ENCODE data around the gene PTK6. TPM values are rescaled to one million over a fixed set of nuclear protein-coding genes. Genes with fewer than 3 reads are reported as not detected.
"Not testable (repeated sequence)": the region's sequence is repeated elsewhere in the genome, so short reads cannot be mapped to it uniquely, and the experiment has no call there.

PTK6 gene
- total and polyA plus RNA-seq, 5 donors, result 0.09 to 0.15 (median 0.14) TPM; not detected in 2

DNA sequence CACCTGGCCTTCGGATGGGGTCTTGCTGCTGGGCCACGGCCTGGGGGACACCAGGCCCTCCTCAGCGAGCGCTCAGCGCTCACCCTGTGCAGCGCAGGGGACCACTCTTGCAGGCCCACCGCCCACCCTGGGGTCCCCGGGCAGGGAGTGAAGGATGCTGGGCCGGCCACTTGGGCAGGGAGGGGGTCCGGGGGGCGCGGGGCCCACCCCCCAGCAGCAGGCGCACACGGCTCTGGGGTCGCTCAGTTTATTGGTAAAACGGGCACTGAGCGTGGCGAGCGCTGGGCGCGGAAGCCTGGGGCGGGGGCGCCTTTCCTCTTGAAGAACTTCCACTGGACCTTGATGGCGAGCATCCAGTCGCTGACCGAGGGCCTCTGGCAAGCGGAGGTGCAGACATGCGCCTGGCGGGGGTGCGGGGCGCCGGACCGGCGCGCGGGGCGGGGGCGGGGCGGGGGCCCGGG lies 49.4 kb downstream of the PTK6 start:
- Histone ChIP-seq H3K4me3 (ENCODE audit: low read length) (no peak overlapping the region), H3K4me1 (ENCODE audit: control insufficient read depth, insufficient read depth, low read length) (no peaks in the 10 kb centered on the region), H3K27me3 (ENCODE audit: control insufficient read depth, insufficient read depth) (no peaks in the 10 kb centered on the region), H3K9me3 (ENCODE audit: control insufficient read depth, low read length) (no peaks in the 10 kb centered on the region), H3K27ac (ENCODE audit: low read length) (no peak overlapping the region)
- WGBS, result 24% methylated on average over 39 of the region's 40 CpGs
- intact Hi-C loops (cut with DNase I), result no loop called here
- peak in 2 of 3 donors; percentile 43 to 57 for DNase-seq
- ATAC-seq, result no peak

DNA sequence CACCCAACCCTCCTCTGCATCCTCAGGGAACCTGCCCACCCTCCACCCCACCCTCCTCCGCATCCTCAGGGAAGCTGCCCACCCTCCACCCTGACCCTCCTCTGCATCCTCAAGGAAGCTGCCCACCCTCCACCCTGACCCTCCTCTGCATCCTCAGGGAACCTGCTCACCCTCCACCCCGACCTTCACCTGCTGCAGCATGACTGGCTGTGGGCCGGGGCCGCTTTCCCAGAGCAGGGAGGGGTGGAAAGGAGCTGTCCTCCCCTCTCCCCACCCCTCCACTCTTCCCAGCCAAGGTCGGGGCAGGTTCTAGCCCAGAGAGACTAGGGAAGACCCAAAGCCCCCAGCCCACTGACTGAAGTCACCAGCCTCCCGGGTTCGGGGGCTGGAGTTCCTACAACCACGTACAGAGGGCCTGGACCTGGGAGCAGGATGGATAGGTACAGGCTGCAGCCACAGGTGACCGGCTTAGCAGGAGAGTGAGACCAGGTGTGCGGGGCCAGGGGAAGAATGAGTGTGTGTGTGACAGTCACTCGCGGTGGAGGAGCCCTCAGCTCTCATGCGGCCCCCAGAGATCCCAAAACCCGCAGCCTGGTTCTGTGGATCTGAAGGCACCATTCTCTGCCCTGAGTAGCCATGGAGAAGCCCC lies 49.9 kb downstream of the PTK6 start:
- intact Hi-C loops (cut with DNase I), result no loop called here
- Histone ChIP-seq H3K9me3 (ENCODE audit: control insufficient read depth, low read length) (no peaks in the 10 kb centered on the region), H3K27ac (ENCODE audit: low read length) (no peak overlapping the region), H3K4me3 (ENCODE audit: low read length) (no peak overlapping the region), H3K27me3 (ENCODE audit: control insufficient read depth, insufficient read depth) (no peaks in the 10 kb centered on the region), H3K4me1 (ENCODE audit: control insufficient read depth, insufficient read depth, low read length) (no peaks in the 10 kb centered on the region)
- WGBS, result 63% methylated on average over 14 of the region's 14 CpGs
- DNase-seq, result peak in 2 of 3 donors; percentile 12 to 38
- ATAC-seq, result no peak

GRCh38 chr20:63486300-63486855 lies 50.8 kb downstream of the PTK6 start:
- Histone ChIP-seq H3K9me3 (ENCODE audit: control insufficient read depth, low read length) (no peaks in the 10 kb centered on the region), H3K4me1 (ENCODE audit: control insufficient read depth, insufficient read depth, low read length) (no peaks in the 10 kb centered on the region), H3K27me3 (ENCODE audit: control insufficient read depth, insufficient read depth) (no peaks in the 10 kb centered on the region), H3K27ac (ENCODE audit: low read length) (no peak overlapping the region), H3K4me3 (ENCODE audit: low read length) (no peak overlapping the region)
- DNase-seq (peak in 1 of 3 donors; percentile 43), ATAC-seq (no peak)
- intact Hi-C loops (cut with DNase I), result no loop called here
- WGBS, result 91% methylated on average over 17 of the region's 17 CpGs

- H3K27ac ChIP-seq (ENCODE audit: low read length), result no peak overlapping the region
- H3K27me3 ChIP-seq (ENCODE audit: control insufficient read depth, insufficient read depth), result no peaks in the 10 kb centered on the region
- ATAC-seq (peak in 1 of 2 donors; percentile 3), DNase-seq (peak in 1 of 3 donors; percentile 29)
- no peaks in the 10 kb centered on the region for H3K9me3 ChIP-seq (ENCODE audit: control insufficient read depth, low read length)
- WGBS, result 56% methylated on average over 18 of the region's 18 CpGs
- H3K4me1 ChIP-seq (ENCODE audit: control insufficient read depth, insufficient read depth, low read length), result no peaks in the 10 kb centered on the region
- no peak overlapping the region for H3K4me3 ChIP-seq (ENCODE audit: low read length)
- intact Hi-C loops (cut with DNase I), result no loop called here
Observed at GRCh38 chr20:63484651-63485403, 52.3 kb downstream of the PTK6 start.

- WGBS, result 50% methylated on average over 17 of the region's 17 CpGs
- H3K27ac ChIP-seq (ENCODE audit: low read length), result no peak overlapping the region
- ATAC-seq, result peak in 1 of 2 donors; percentile 0
- no peaks in the 10 kb centered on the region for H3K27me3 ChIP-seq (ENCODE audit: control insufficient read depth, insufficient read depth)
- H3K9me3 ChIP-seq (ENCODE audit: control insufficient read depth, low read length), result no peaks in the 10 kb centered on the region
- no peak overlapping the region for H3K4me3 ChIP-seq (ENCODE audit: low read length)
- DNase-seq, result peak in 1 of 3 donors; percentile 47
- H3K4me1 ChIP-seq (ENCODE audit: control insufficient read depth, insufficient read depth, low read length), result no peaks in the 10 kb centered on the region
- intact Hi-C loops (cut with DNase I), result no loop called here
Observed at GRCh38 chr20:63484236-63484635, 52.9 kb downstream of the PTK6 start.

GRCh38 chr20:63483834-63484233 lies 53.3 kb downstream of the PTK6 start:
- H3K4me3 ChIP-seq (ENCODE audit: low read length), result no peak overlapping the region
- H3K27me3 ChIP-seq (ENCODE audit: control insufficient read depth, insufficient read depth), result no peaks in the 10 kb centered on the region
- DNase-seq, result peak in 1 of 3 donors; percentile 46
- peak in 1 of 2 donors; percentile 24 for ATAC-seq
- H3K27ac ChIP-seq (ENCODE audit: low read length), result no peak overlapping the region
- WGBS, result 66% methylated on average over 12 of the region's 12 CpGs
- H3K4me1 ChIP-seq (ENCODE audit: control insufficient read depth, insufficient read depth, low read length), result no peaks in the 10 kb centered on the region
- intact Hi-C loops (cut with DNase I), result no loop called here
- H3K9me3 ChIP-seq (ENCODE audit: control insufficient read depth, low read length), result no peaks in the 10 kb centered on the region

- Histone ChIP-seq H3K27me3 (ENCODE audit: control insufficient read depth, insufficient read depth) (no peaks in the 10 kb centered on the region), H3K9me3 (ENCODE audit: control insufficient read depth, low read length) (no peaks in the 10 kb centered on the region), H3K27ac (ENCODE audit: low read length) (no peak overlapping the region), H3K4me1 (ENCODE audit: control insufficient read depth, insufficient read depth, low read length) (no peaks in the 10 kb centered on the region), H3K4me3 (ENCODE audit: low read length) (no peak overlapping the region)
- DNase-seq, result peak in 1 of 3 donors; percentile 28
- intact Hi-C loops (cut with DNase I), result no loop called here
- no peak for ATAC-seq
- 46% methylated on average over 11 of the region's 11 CpGs for WGBS
Observed at GRCh38 chr20:63482021-63482587, 55.1 kb downstream of the PTK6 start.

- Histone ChIP-seq H3K27ac (ENCODE audit: low read length) (no peak overlapping the region), H3K4me3 (ENCODE audit: low read length) (no peak overlapping the region), H3K4me1 (ENCODE audit: control insufficient read depth, insufficient read depth, low read length) (no peaks in the 10 kb centered on the region), H3K27me3 (ENCODE audit: control insufficient read depth, insufficient read depth) (no peaks in the 10 kb centered on the region), H3K9me3 (ENCODE audit: control insufficient read depth, low read length) (no peaks in the 10 kb centered on the region)
- 61% methylated on average over 12 of the region's 12 CpGs for WGBS
- intact Hi-C loops (cut with DNase I), result no loop called here
- DNase-seq (peak in 1 of 3 donors; percentile 8), ATAC-seq (no peak)
Observed at GRCh38 chr20:63481503-63481902, 55.7 kb downstream of the PTK6 start.

GRCh38 chr20:63479695-63480419 lies 57.3 kb downstream of the PTK6 start:
- WGBS, result 61% methylated on average over 32 of the region's 32 CpGs
- H3K27ac ChIP-seq (ENCODE audit: low read length); H3K4me1 ChIP-seq (ENCODE audit: control insufficient read depth, insufficient read depth, low read length); H3K9me3 ChIP-seq (ENCODE audit: control insufficient read depth, low read length); H3K4me3 ChIP-seq (ENCODE audit: low read length); intact Hi-C loops (cut with DNase I); ATAC-seq; H3K27me3 ChIP-seq (ENCODE audit: control insufficient read depth, insufficient read depth): not testable (repeated sequence)
- DNase-seq, result peak in 1 of 3 donors; percentile 15

- DNase-seq (no peak), ATAC-seq (no peak)
- H3K27ac ChIP-seq (ENCODE audit: low read length), result no peak overlapping the region
- H3K27me3 ChIP-seq (ENCODE audit: control insufficient read depth, insufficient read depth), result no peaks in the 10 kb centered on the region
- no peak overlapping the region for H3K4me3 ChIP-seq (ENCODE audit: low read length)
- 85% methylated on average over 34 of the region's 34 CpGs for WGBS
- intact Hi-C loops (cut with DNase I), result no loop called here
- no peaks in the 10 kb centered on the region for H3K4me1 ChIP-seq (ENCODE audit: control insufficient read depth, insufficient read depth, low read length)
- H3K9me3 ChIP-seq (ENCODE audit: control insufficient read depth, low read length), result no peaks in the 10 kb centered on the region
Observed at GRCh38 chr20:63478346-63479302, 58.6 kb downstream of the PTK6 start.

Data from right cardiac atrium (tissue), 5 donors.